ENCODE measurements around the gene BEST1. TPM values are rescaled to one million over a fixed set of nuclear protein-coding genes. Genes with fewer than 3 reads are reported as not detected.
A peak's percentile ranks its signal among the peaks of the same experiment; 100 is the strongest.

The BEST1 gene
- total and polyA plus RNA-seq, 2 of the 13 experiments (the other 11 are each of a cell fraction or from before 2014, with no cell fraction given): 0.09 to 0.65 TPM

DNA sequence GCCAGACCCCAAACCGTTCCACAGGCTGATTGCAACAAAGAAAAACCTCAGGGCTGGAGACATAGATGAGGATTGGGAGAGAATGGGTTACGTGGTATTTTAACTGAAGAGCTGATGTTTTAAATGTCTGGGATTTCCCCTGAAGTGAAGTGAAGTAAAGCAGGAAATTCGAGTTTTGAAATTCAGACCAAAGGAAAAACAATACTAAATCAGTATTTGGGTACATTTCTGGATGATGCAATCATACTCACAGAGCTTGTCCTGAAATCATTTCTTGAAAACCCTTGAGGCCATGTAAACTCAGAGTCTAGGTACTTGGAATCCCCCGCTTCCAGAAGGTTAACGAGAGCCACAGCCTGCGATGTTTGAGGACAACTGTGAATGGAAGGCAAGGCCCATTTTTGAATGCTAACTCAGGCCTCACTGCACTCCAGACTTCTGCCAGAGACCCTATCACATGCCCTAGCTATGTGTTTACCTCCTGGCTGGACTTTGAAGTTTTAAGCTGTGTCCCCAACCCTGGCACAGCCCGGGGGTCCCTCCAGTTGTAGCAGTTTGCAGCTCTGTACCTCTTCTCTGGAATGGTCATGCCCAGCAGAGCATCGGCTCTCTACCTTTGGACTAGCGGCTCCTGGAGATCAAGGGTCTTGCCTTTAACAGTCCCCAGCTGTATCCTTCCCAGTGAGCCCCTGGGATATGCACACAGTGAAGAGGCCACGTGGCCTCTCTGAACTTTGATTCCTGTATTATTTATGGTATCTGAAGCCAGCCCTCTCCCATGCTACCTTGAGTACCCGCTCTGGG, 22.7 kb downstream of the BEST1 start (continued):
- TF ChIP-seq, protein P1, sequence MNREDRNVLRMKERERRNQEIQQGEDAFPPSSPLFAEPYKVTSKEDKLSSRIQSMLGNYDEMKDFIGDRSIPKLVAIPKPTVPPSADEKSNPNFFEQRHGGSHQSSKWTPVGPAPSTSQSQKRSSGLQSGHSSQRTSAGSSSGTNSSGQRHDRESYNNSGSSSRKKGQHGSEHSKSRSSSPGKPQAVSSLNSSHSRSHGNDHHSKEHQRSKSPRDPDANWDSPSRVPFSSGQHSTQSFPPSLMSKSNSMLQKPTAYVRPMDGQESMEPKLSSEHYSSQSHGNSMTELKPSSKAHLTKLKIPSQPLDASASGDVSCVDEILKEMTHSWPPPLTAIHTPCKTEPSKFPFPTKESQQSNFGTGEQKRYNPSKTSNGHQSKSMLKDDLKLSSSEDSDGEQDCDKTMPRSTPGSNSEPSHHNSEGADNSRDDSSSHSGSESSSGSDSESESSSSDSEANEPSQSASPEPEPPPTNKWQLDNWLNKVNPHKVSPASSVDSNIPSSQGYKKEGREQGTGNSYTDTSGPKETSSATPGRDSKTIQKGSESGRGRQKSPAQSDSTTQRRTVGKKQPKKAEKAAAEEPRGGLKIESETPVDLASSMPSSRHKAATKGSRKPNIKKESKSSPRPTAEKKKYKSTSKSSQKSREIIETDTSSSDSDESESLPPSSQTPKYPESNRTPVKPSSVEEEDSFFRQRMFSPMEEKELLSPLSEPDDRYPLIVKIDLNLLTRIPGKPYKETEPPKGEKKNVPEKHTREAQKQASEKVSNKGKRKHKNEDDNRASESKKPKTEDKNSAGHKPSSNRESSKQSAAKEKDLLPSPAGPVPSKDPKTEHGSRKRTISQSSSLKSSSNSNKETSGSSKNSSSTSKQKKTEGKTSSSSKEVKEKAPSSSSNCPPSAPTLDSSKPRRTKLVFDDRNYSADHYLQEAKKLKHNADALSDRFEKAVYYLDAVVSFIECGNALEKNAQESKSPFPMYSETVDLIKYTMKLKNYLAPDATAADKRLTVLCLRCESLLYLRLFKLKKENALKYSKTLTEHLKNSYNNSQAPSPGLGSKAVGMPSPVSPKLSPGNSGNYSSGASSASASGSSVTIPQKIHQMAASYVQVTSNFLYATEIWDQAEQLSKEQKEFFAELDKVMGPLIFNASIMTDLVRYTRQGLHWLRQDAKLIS (CRISPR knock-in tag; IDR thresholded peaks at IDR 0.05): no peak; the same call in 1 of the 2 replicates
- TF ChIP-seq TARDBP (CRISPR knock-in tag; IDR thresholded peaks at IDR 0.05) (0 out of 2 replicates have a peak, but pooled peaks have one; percentile 62), EZH2 (conservative IDR thresholded peaks at IDR 0.05; ENCODE audit: low read depth, low read length) (no peak), TBL1XR1 (IDR thresholded peaks at IDR 0.05; ENCODE audit: borderline replicate concordance, low read length, partially characterized antibody) (peak; percentile 43), CBX1 (IDR thresholded peaks at IDR 0.05; ENCODE audit: low read depth) (no peak), NCOR1 (IDR thresholded peaks at IDR 0.05; ENCODE audit: borderline replicate concordance, low read length) (peak; percentile 99; the same call in 1 of the 2 replicates), RXRB (CRISPR knock-in tag; IDR thresholded peaks at IDR 0.05; ENCODE audit: borderline replicate concordance) (peak; percentile 87), ZNF747 (CRISPR knock-in tag; IDR thresholded peaks at IDR 0.05; ENCODE audit: borderline replicate concordance) (peak; percentile 90), ZNF431 (CRISPR knock-in tag; IDR thresholded peaks at IDR 0.05; ENCODE audit: borderline replicate concordance, low read depth) (peak; percentile 69), ZNF17 (CRISPR knock-in tag; IDR thresholded peaks at IDR 0.05) (no peak)
- TF ChIP-seq, protein P2, sequence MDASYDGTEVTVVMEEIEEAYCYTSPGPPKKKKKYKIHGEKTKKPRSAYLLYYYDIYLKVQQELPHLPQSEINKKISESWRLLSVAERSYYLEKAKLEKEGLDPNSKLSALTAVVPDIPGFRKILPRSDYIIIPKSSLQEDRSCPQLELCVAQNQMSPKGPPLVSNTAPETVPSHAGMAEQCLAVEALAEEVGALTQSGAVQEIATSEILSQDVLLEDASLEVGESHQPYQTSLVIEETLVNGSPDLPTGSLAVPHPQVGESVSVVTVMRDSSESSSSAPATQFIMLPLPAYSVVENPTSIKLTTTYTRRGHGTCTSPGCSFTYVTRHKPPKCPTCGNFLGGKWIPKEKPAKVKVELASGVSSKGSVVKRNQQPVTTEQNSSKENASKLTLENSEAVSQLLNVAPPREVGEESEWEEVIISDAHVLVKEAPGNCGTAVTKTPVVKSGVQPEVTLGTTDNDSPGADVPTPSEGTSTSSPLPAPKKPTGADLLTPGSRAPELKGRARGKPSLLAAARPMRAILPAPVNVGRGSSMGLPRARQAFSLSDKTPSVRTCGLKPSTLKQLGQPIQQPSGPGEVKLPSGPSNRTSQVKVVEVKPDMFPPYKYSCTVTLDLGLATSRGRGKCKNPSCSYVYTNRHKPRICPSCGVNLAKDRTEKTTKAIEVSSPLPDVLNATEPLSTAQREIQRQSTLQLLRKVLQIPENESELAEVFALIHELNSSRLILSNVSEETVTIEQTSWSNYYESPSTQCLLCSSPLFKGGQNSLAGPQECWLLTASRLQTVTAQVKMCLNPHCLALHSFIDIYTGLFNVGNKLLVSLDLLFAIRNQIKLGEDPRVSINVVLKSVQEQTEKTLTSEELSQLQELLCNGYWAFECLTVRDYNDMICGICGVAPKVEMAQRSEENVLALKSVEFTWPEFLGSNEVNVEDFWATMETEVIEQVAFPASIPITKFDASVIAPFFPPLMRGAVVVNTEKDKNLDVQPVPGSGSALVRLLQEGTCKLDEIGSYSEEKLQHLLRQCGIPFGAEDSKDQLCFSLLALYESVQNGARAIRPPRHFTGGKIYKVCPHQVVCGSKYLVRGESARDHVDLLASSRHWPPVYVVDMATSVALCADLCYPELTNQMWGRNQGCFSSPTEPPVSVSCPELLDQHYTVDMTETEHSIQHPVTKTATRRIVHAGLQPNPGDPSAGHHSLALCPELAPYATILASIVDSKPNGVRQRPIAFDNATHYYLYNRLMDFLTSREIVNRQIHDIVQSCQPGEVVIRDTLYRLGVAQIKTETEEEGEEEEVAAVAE (CRISPR knock-in tag; IDR thresholded peaks at IDR 0.05; ENCODE audit: borderline replicate concordance): no peak
- TF ChIP-seq, protein P3, sequence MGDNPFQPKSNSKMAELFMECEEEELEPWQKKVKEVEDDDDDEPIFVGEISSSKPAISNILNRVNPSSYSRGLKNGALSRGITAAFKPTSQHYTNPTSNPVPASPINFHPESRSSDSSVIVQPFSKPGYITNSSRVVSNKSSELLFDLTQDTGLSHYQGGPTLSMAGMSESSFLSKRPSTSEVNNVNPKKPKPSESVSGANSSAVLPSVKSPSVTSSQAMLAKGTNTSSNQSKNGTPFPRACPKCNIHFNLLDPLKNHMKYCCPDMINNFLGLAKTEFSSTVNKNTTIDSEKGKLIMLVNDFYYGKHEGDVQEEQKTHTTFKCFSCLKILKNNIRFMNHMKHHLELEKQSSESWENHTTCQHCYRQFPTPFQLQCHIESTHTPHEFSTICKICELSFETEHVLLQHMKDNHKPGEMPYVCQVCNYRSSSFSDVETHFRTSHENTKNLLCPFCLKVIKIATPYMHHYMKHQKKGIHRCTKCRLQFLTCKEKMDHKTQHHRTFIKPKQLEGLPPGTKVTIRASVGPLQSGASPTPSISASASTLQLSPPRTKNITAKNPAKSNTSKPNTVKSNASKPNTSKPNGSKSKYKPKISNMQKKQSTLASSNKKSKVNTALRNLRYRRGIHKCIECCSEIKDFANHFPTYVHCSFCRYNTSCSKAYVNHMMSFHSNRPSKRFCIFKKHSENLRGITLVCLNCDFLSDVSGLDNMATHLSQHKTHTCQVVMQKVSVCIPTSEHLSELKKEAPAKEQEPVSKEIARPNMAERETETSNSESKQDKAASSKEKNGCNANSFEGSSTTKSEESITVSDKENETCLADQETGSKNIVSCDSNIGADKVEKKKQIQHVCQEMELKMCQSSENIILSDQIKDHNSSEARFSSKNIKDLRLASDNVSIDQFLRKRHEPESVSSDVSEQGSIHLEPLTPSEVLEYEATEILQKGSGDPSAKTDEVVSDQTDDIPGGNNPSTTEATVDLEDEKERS (CRISPR knock-in tag; IDR thresholded peaks at IDR 0.05): no peak
- TF ChIP-seq, protein P4, sequence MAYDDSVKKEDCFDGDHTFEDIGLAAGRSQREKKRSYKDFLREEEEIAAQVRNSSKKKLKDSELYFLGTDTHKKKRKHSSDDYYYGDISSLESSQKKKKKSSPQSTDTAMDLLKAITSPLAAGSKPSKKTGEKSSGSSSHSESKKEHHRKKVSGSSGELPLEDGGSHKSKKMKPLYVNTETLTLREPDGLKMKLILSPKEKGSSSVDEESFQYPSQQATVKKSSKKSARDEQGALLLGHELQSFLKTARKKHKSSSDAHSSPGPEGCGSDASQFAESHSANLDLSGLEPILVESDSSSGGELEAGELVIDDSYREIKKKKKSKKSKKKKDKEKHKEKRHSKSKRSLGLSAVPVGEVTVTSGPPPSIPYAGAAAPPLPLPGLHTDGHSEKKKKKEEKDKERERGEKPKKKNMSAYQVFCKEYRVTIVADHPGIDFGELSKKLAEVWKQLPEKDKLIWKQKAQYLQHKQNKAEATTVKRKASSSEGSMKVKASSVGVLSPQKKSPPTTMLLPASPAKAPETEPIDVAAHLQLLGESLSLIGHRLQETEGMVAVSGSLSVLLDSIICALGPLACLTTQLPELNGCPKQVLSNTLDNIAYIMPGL (CRISPR knock-in tag; IDR thresholded peaks at IDR 0.05; ENCODE audit: borderline replicate concordance in 1 of 2, low read depth in 1 of 2): no peak; a peak in 1 of 4 replicates
